ENCODE results near the gene PPA2. TPM values are rescaled to one million over a fixed set of nuclear protein-coding genes. Genes with fewer than 3 reads are reported as not detected.

The PPA2 gene
- total RNA-seq, 1 experiment from 2014 or later: 57.0 TPM

DNA sequence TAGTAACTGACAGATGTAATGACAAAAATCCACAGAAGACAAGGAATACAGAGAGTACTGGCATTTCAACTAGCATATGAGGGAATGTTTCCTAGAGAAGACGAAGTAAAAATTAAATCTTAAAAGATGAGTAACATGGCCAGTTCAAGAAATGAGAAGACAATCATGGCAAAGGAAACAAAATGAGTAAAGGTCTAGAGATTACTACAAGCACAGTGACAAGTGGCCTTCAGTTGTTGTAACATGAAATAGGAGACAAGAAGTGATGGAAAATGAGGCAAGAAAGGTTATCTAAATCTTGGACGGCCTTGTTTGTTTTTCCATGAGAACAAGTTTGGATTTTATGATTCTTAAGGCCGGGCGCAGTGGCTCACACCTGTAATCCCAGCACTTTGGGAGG is 81.0 kb downstream of the PPA2 start:
- DNase-seq (ENCODE audit: low read depth): no peak

DNA sequence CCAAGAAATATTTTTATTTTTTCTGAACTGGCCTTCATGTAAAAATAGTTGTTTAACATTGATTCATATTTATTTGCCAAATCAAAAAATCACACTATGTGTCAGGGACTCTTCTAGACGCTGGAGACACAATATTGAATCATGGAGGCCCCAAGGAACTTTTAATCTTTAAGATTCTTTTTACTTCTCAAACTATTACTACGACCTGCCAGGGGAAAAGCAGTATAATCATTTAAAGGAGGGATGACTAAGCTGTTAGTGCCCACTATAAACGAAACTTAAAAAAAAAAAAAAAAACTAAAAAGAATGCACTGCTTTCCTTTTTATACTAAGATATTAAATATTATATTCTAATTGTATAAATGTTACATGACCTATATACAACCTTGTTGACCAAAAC is 84.7 kb downstream of the PPA2 start:
- no peak for DNase-seq (ENCODE audit: low read depth)

DNA sequence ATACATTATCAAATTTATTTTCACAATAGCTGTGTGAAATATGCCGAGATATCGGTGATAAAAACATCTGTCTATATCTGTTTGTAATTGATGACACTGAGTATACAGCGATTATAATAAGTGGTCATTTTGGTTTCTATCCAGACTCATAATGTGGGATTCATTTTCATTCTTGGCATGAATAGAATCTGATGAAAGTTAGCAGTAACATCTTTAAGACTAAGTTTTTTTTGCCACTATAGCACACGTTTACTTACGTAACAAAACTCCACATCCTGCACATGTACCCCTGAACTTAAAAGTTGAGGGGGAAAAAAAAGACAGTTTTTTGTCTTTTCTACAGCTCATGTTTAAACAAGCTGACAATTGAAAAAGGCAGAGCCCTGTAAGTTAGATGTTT is 86.4 kb downstream of the PPA2 start:
- no peak for DNase-seq (ENCODE audit: low read depth)

DNA sequence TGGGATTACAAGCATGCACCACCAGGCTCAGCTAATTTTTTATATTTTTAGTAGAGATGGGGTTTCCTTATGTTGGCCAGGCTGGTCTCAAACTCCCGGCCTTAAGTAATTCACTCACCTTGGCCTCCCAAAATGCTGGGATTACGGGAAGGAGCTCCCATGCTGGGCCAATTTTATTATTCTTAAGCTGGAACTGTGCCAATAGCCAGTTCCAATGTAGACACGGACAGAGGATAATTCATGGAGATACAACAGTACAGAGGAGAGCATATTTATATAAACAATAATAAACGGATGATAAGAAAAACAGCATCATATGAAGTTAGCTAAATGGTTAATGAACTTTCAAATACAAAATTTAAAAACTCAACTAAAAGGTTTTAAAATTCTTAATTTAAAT is 87.8 kb downstream of the PPA2 start:
- no peak for DNase-seq (ENCODE audit: low read depth)

DNA sequence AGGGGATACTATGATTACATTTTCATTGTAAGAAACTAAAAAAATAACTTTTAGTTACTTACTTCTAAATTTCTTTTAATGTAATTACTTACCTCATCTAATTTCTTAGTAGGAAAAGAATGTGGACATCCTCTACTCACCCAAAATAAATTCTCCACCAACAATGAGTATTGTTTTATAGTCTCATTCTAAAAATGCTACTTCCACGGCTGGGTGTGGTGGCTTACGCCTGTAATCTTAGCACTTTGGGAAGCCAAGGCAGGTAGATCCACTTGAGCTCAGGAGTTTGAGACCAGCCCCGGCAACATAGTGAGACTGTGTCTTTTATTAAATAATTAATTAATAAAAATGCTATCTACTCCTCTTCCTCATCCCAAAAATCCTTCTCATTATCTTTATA is 99.8 kb downstream of the PPA2 start:
- no peak for DNase-seq (ENCODE audit: low read depth)

DNA sequence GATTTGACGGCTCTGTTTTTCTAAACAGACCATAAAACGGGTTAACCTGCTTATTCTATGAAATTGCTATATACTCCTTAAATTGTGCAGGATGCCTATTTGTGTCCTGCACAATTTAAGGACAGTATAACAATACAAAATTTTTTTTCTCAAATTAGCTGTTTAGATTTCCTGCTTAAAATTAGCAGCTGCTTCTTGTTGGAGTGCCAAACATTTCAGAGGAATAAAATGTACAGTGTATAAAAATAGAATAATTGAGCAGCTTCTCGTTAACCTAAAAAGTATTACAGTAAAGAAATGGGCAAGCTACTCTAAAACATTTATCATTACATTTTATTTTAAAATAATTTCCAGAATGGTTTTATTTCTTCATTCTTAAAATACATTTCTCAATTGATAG is 100.5 kb downstream of the PPA2 start:
- no peak for DNase-seq (ENCODE audit: low read depth)

DNA sequence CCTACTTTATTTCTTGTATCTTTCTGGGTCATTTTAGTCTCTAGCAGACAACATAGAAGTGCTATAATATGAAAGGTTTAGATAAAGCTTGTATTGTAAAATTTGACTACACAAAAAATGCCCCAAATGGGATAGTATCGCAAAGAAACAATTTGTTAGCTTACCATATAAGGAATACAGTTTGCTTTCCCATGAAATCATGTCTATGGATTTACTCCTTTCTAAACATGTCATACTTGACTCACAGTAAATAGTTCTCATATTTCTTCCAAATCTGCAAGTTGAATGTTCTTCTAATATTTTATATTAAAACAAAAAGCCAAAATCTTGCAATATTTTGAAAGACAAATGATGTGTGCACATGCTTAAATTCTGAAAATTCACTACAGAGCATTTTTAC is 103.9 kb downstream of the PPA2 start:
- DNase-seq (ENCODE audit: low read depth): no peak

DNA sequence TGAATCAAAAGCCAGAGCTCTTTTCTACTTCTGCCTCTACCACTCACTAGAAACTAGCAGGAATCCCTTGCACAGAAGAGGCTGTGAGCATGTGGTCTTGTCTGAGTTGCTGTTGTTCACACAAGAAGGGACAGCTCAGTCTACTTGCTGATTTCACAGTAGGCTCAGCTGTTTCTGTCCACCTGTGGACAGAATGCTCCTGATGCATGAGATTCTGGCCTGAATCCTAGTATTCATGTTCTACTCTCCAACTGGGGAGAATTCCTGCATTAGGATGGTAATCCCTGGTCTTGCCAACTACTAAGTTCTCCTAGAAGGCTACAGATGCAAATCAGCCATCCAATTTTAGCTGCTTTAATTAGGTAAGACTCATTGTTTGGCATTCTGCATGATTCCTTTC is 112.8 kb downstream of the PPA2 start:
- DNase-seq (ENCODE audit: low read depth): no peak

DNA sequence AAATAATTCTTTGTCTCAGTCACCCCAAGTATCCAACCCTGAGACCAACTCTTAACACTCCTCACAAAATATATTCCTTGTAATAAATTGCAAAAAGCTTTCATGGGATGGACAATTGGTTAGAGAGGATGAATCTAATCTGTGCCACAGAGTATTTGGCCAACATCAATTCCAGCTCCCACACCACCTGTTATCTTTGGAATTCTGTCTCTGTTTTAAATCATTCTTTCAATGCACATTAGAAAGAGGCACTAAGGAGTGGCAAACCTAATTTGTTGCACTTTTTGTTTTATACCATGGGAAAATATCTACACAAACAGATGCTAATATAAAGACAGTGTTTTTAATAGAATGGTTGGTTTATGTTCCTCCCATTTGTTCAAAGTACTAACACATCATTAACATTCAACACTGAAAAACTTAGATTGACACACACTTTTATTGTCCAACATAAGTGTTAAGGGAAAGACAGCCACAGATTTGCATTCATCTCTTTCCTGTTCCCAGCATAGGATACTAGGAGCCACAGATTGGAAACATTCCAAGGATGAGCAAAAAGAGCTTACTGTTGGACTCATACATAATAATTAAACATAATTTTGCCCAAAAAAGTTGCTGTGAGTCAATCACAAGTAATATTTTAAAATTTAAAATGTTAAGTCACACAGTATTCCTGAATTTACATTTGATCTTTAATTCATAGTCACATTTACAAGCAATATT is 116.4 kb downstream of the PPA2 start:
- no peak for DNase-seq (ENCODE audit: low read depth)

DNA sequence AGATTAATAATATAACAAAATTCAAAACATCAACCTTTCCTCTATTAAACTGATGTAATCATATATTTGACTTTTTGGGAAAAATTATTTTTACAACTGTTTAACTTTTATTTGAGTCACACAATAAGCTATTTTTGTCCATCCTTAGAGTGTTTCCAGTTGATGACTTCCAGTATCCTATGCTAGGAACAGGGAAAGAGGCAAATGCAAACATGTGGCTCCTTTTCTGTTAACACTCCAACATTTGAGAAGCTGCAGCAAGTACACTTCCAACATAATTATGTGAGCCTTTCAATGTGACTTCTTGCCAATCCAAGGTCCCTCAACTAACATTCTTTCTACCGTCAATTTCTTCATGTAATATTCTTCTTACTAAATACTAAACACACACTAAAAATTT is 117.7 kb downstream of the PPA2 start:
- DNase-seq (ENCODE audit: low read depth): no peak

DNA sequence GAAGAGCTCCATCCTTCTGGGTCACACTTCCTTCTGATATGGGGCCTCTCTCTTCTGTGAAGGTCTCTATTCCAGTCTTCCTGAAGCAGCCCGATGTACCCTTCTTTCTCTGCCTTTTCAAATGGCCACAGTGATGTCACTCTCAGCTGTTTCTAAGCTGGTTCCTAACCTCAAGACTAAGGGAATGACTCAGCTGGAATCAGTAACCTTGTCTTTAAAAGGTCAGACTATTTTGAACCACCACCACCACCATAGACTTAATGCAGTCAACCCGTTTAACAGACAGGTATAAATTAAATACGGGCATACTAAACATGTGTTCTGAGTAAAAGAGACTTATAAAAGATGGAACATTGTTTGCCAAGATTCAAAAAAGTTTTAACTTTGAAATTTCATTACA is 121.0 kb downstream of the PPA2 start:
- DNase-seq (ENCODE audit: low read depth): peak; percentile 2

DNA sequence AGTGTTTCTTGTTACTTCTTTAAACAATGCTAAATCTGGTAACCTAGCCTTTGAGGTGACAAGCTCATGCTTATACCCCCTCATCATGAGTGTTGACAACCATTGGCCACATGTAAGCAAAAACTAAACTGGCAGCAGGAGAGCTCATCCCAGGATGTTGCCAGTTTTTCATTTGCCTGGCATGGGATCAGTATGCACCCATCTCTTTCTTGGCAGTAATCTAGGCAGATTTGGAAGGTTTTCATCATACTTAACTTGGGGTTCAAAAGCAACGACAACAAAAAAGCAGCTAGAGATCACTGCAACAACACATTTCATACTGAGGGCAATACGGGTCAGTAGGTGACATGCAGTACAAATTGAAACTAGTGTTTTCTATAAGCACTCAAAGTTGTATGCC is 122.0 kb downstream of the PPA2 start:
- no peak for DNase-seq (ENCODE audit: low read depth)

DNA sequence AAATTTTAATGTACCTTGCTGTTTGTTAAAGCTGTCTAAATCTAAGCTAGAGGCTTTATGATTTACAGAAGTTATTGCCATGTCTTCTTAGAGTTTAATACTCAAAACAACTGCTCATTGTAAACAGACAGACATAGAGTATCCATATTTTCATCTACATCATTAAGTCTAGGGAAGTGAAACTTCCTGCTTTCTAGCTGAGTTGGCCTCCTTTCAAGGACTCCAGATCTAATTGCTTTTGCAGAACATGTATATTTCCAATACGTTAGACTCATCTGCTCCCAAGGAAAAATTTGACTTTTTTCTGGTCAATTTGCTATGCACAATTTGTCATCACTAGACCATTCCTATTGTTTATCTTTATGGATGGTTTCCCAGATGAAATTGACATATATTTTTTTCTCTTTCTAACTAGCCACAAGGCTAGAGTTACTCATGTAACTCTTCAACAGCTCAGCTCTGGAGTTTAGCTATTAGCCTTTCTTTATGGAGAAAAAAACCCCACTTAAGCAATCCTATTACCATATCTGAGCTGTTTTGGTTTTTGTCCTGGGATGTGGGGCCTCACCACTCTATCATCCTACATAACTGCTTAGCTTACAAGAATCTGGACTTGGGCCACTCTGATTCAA is 122.9 kb downstream of the PPA2 start:
- no peak for DNase-seq (ENCODE audit: low read depth)

DNA sequence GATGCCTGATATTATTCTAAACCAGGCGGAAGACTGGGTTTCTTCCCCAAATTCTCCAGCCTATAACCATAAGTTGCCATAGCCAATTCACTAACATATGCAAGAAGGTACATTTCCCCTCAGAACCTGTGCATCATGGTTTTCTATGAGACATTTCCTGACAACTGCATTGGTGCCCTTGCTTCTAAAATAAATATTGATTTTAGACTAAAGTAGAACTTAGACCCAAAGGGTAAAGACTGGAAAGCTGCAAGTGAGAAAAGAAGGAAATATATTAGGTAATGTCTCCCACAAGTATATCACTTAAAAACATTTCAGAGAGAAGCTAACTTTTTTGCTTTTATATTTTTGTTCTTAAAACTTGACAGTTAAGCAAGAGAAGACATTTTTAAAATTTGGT is 125.1 kb downstream of the PPA2 start:
- no peak for DNase-seq (ENCODE audit: low read depth)

DNA sequence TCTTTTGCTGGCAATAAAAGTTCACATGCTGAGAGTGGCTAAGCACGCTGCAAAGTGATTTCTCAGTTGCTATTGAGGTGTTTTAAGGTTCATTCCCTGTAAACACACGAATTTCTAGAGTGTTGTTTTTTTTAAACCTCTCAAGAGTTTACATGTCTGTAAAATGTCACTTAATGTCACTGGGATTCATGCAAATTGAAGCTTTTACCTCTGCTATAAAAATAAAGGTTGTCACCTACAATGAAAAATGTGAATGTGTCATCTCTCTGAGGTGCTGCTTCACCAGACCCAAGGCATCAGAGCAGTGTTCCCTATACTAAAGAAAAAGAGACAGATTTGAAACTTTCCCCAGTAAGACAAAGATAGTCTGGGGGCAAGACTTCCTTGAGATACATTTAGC is 127.0 kb downstream of the PPA2 start:
- DNase-seq (ENCODE audit: low read depth): no peak

DNA sequence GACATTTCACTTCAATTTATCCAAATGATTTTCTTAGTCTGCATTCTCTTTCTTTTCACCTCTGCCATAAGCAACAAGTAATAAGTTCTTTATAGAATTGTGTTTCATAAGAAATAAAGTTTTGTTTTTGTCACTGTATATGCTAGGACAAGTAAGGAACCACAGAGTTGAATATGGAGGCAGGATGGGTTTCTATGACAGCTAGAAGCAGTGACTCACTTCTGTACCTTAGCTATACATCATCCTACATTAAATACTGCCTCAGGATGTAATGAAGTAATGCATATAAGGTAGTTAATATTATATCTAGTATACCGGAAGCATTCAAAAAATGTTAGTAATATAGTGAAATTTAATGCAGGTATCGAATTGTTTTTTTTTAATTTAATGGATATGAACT is 128.0 kb downstream of the PPA2 start:
- DNase-seq (ENCODE audit: low read depth): no peak

DNA sequence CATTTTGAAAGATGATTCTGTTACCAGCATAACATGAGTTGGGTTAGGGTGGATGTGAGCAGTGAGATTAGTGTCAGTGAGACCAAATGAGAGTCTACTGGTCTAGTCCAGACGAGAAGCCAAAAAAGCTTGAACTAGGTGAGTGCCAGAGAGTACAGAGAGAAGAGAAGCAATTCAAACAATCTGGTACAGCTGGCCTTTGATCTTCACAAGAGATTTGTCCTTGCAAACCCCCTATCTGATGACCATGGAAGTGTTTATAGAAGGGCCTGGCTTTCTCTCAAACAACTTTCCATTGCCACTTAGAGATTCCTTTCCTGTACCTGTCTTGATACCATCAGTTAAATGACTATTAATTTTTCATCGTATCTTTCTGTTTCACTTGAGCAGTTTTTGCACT is 128.5 kb downstream of the PPA2 start:
- no peak for DNase-seq (ENCODE audit: low read depth)

DNA sequence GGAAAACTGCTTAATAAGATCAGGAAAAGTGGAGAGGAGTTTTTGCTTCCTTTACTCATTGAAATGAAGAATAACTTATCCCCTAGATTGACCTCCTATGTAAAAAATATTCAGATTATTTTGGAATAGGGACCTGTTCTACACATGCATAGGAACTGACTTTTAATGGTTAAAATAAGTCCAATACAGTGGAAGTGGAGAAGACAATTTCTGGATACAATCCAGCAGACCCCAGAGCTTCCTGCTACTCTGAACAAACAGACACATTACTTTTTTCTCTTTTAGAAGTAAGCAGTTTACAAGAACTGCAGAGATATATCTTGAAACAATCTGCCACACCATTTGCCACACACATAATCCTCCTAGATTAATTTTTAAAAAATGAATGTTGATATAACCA is 129.7 kb downstream of the PPA2 start:
- DNase-seq (ENCODE audit: low read depth): no peak

DNA sequence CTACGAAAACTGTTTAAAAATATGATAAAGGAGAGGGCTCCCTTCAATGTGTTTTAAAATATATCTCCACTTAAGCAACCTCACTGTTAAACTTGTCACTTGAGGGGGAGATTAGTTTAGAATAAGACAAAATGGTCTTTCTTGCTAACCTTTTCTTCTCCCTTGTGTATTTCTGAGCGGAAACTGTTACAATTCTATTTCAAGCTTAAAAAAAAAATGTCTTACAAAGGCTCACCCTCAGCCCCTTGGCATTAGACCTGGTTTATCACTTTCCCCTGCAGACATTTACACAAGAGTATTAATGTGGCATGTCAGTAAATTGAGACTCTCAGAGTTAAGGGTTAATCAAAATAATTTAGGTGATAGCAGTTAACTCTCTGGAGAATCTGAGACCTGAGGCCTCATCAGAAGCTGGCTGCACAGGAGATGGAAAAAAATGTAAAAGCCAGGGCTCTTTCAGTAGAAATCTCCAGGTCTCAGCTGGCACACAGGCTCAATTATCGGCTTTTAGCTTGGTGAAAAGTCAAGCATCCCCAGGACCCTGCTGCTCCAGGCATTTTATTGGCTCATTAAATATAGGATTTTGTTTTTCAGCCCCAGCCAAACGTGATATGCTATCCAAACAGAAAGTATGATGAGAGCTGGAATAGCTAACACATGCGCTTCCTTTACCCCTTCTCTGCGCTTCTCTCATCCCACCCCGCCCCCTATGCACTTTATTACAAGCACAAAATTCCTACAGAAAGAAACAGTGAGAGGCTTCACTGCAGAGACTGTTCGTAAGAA is 130.5 kb downstream of the PPA2 start:
- DNase-seq (ENCODE audit: low read depth): no peak

DNA sequence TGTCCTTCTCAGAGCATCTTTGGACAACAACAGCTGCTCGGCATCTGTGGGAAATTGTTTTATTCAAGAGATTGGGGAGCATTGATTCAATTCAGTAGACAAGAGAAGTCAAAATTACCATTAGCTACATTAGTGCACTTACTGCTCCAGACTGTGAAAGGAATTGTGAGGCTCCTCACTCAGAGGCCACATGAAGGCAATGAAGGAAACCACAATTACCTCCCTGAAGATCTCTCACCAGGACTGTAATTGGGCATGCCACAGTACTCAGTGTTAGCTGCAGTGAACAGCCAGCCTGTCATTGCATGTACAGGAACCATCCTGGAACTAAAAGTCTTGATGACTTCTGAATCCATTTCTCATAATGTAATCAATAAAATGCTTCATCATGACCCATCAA is 144.8 kb downstream of the PPA2 start:
- no peak for DNase-seq (ENCODE audit: low read depth)

DNA sequence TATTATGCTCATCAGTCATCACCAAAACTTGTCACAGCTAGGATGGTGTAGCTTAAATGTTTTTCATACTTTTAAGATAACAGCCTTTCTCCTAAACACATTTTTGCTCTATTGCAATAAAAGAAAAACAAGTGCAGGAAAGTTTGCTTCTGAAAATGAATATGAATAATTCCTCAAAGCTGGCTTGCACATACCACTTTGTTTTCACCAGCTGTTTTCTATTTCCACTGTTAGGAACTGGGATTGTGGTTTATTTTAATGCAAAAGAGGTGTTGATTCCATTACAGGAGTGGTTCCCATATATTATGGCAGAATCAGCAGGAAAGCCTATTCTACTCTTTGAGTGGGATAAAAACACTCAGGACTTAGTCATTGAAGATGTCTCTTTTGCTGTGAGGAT is 145.9 kb downstream of the PPA2 start:
- DNase-seq (ENCODE audit: low read depth): no peak

DNA sequence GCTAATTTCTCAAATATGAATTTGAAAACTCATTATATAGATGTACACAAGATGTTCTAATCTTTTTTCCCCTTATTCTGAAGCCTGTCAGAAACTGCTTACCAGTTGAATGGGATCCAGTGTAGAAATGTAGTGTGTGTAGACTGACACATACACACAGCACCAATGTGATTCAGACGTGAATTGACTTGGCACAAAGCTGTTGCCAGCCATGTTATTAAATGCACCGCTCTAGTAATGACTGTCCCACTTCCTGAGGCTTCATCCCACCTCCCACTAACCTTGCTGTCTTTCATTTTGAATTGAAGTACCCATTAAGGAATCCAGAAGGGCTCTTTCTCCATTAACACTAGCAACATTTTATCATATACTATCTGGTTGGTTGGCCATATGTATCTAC is 146.6 kb downstream of the PPA2 start:
- DNase-seq (ENCODE audit: low read depth): no peak
